ENCODE results near the gene PITPNC1.
"Not testable (repeated sequence)": the region's sequence is repeated elsewhere in the genome, so short reads cannot be mapped to it uniquely, and the experiment has no call there.

Gene PITPNC1

DNA sequence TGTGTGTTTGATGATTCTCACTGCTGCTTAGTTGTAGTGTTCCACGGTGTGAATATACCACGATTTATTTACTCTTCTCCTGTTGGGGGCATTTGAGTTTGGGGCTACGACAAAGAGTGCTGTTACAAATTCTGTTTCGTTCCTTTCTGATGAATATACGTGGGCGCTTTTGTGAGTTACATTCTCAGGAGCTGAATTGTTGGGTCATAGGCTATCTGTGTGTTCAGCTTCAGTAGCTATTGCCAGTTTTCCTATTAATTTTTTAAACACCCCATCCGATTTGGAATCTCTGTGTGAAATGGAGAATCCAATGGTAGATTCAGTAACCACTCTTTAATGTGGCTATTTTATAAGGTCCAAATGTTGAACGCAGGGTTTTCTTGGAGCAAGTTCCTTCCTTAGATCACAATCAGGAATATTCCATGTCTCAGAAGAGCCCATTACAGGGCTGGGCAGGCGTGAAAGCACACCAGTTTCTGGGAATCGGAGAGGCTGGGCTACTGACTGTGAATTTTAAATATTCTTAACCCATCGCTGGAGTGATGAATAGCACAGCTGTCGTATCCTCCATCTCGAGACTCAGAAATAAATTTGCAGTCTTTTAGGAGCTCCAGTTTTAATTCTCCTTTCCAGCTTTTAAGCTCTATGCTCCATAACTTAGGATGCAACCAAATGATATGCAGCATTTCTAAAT is 115.9 kb downstream of the PITPNC1 start:
- no peak overlapping the region for H3K27ac ChIP-seq (ENCODE audit: low read depth, low read length)
- no peaks in the 10 kb centered on the region for H3K27me3 ChIP-seq (ENCODE audit: control insufficient read depth in 1 of 2, insufficient read depth in 2 of 2, low read length in 2 of 2)
- no peaks in the 10 kb centered on the region for H3K9me3 ChIP-seq (ENCODE audit: low read length)
- H3K36me3 ChIP-seq (ENCODE audit: insufficient read depth, low read length), result no peaks in the 10 kb centered on the region
- H3K4me3 ChIP-seq (ENCODE audit: low read depth in 1 of 2, low read length in 2 of 2), result no peak overlapping the region
- H3K4me1 ChIP-seq (ENCODE audit: insufficient read depth, low read length), result peaks cover 28% of the 10 kb centered on the region
- H3K9ac ChIP-seq (ENCODE audit: low read length), result no peak overlapping the region

DNA sequence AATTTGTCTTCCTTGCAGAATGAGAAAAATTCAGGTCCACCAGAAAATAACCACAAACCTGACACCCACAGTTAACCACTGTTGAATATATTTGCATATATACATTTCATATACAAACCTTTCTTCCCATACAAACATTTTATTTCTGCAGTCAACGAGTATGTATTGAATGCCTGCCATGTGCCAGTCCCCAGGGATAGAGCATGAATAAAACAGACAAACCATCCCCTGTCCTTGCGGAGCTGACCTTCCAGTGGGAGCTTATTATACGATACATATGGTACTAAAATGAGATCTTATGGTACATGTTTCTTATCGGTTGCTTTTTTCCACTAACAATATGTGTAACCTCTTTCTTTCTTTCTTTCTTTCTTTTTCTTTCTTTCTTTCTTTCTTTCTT is 116.7 kb downstream of the PITPNC1 start:
- Histone ChIP-seq H3K36me3 (ENCODE audit: insufficient read depth, low read length) (no peaks in the 10 kb centered on the region), H3K27me3 (ENCODE audit: control insufficient read depth in 1 of 2, insufficient read depth in 2 of 2, low read length in 2 of 2) (no peaks in the 10 kb centered on the region), H3K9me3 (ENCODE audit: low read length) (no peaks in the 10 kb centered on the region), H3K4me1 (ENCODE audit: insufficient read depth, low read length) (peaks cover 20% of the 10 kb centered on the region), H3K9ac (ENCODE audit: low read length) (no peak overlapping the region), H3K27ac (ENCODE audit: low read depth, low read length) (no peak overlapping the region), H3K4me3 (ENCODE audit: low read depth in 1 of 2, low read length in 2 of 2) (no peak overlapping the region)

- H3K9ac ChIP-seq (ENCODE audit: low read length); H3K27me3 ChIP-seq (ENCODE audit: control insufficient read depth in 1 of 2, insufficient read depth in 2 of 2, low read length in 2 of 2); H3K27ac ChIP-seq (ENCODE audit: low read depth, low read length); H3K4me3 ChIP-seq (ENCODE audit: low read depth in 1 of 2, low read length in 2 of 2); H3K36me3 ChIP-seq (ENCODE audit: insufficient read depth, low read length); H3K9me3 ChIP-seq (ENCODE audit: low read length): not testable (repeated sequence)
- H3K4me1 ChIP-seq (ENCODE audit: insufficient read depth, low read length), result peaks cover 16% of the 10 kb centered on the region
These were observed 118.5 kb downstream of the PITPNC1 start for GRCh38 chr17:67495534-67495933.

DNA sequence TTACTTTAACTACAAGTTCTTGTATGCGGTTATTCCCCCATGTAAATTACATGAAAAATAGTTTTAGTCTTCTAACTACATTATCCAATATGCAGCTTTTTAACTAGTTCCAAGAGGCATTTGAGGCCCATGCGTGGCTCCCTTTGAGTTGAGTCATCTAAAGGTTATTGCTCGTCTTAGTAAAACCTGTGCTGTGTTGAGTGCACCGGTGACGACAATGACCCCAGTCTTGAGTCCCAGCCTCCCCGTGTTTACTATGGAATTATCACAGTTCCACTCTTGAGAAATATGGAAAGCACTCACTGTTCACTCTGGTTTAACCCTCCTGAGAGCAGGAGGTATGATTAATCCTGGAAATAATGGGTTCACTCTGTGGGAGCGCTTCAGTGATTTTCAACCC is 119.2 kb downstream of the PITPNC1 start:
- Histone ChIP-seq H3K4me1 (ENCODE audit: insufficient read depth, low read length) (peaks cover 12% of the 10 kb centered on the region), H3K36me3 (ENCODE audit: insufficient read depth, low read length) (no peaks in the 10 kb centered on the region), H3K4me3 (ENCODE audit: low read depth in 1 of 2, low read length in 2 of 2) (no peak overlapping the region), H3K27ac (ENCODE audit: low read depth, low read length) (no peak overlapping the region), H3K9me3 (ENCODE audit: low read length) (no peaks in the 10 kb centered on the region), H3K9ac (ENCODE audit: low read length) (no peak overlapping the region), H3K27me3 (ENCODE audit: control insufficient read depth in 1 of 2, insufficient read depth in 2 of 2, low read length in 2 of 2) (no peaks in the 10 kb centered on the region)

DNA sequence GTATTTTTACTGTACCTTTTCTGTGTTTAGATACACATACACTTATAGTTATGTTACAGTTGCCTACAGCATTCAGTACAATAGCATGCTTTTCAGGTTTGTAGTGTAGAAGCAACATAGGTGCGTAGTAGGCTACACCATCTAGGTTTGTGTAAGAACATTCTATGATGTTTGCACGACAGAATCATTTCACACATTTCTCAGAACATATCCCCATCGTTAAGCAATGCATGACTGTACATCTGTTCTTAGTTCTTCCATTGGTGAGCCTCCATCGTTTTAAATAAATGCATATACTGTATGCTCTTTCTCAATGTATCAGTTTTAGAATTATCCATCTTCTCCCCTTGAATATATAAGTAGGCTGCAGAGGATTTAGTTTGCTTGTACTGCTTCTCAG is 122.6 kb downstream of the PITPNC1 start:
- no peaks in the 10 kb centered on the region for H3K4me1 ChIP-seq (ENCODE audit: insufficient read depth, low read length)
- H3K4me3 ChIP-seq (ENCODE audit: low read depth in 1 of 2, low read length in 2 of 2), result no peak overlapping the region
- no peak overlapping the region for H3K9ac ChIP-seq (ENCODE audit: low read length)
- no peaks in the 10 kb centered on the region for H3K27me3 ChIP-seq (ENCODE audit: control insufficient read depth in 1 of 2, insufficient read depth in 2 of 2, low read length in 2 of 2)
- no peaks in the 10 kb centered on the region for H3K9me3 ChIP-seq (ENCODE audit: low read length)
- H3K36me3 ChIP-seq (ENCODE audit: insufficient read depth, low read length), result no peaks in the 10 kb centered on the region
- no peak overlapping the region for H3K27ac ChIP-seq (ENCODE audit: low read depth, low read length)

- H3K4me1 ChIP-seq (ENCODE audit: insufficient read depth, low read length), result no peaks in the 10 kb centered on the region
- H3K9me3 ChIP-seq (ENCODE audit: low read length), result no peaks in the 10 kb centered on the region
- no peaks in the 10 kb centered on the region for H3K36me3 ChIP-seq (ENCODE audit: insufficient read depth, low read length)
- no peak overlapping the region for H3K4me3 ChIP-seq (ENCODE audit: low read depth in 1 of 2, low read length in 2 of 2)
- H3K27ac ChIP-seq (ENCODE audit: low read depth, low read length), result no peak overlapping the region
- no peaks in the 10 kb centered on the region for H3K27me3 ChIP-seq (ENCODE audit: control insufficient read depth in 1 of 2, insufficient read depth in 2 of 2, low read length in 2 of 2)
- no peak overlapping the region for H3K9ac ChIP-seq (ENCODE audit: low read length)
These were observed 123.2 kb downstream of the PITPNC1 start for GRCh38 chr17:67500261-67500660.

GRCh38 chr17:67500677-67501300 is 123.7 kb downstream of the PITPNC1 start:
- no peaks in the 10 kb centered on the region for H3K27me3 ChIP-seq (ENCODE audit: control insufficient read depth in 1 of 2, insufficient read depth in 2 of 2, low read length in 2 of 2)

GRCh38 chr17:67502151-67502550 is 125.1 kb downstream of the PITPNC1 start:
- Histone ChIP-seq H3K9ac (ENCODE audit: low read length) (no peak overlapping the region), H3K36me3 (ENCODE audit: insufficient read depth, low read length) (no peaks in the 10 kb centered on the region), H3K4me3 (ENCODE audit: low read depth in 1 of 2, low read length in 2 of 2) (no peak overlapping the region), H3K4me1 (ENCODE audit: insufficient read depth, low read length) (no peaks in the 10 kb centered on the region), H3K9me3 (ENCODE audit: low read length) (no peaks in the 10 kb centered on the region), H3K27me3 (ENCODE audit: control insufficient read depth in 1 of 2, insufficient read depth in 2 of 2, low read length in 2 of 2) (no peaks in the 10 kb centered on the region), H3K27ac (ENCODE audit: low read depth, low read length) (no peak overlapping the region)

More at GRCh38 chr17:67500677-67501300, 123.7 kb downstream of the PITPNC1 start:
- no peaks in the 10 kb centered on the region for H3K4me1 ChIP-seq (ENCODE audit: insufficient read depth, low read length)
- H3K9ac ChIP-seq (ENCODE audit: low read length), result no peak overlapping the region
- H3K9me3 ChIP-seq (ENCODE audit: low read length), result no peaks in the 10 kb centered on the region
- H3K27ac ChIP-seq (ENCODE audit: low read depth, low read length), result no peak overlapping the region
- H3K4me3 ChIP-seq (ENCODE audit: low read depth in 1 of 2, low read length in 2 of 2), result no peak overlapping the region
- H3K36me3 ChIP-seq (ENCODE audit: insufficient read depth, low read length), result no peaks in the 10 kb centered on the region

- no peaks in the 10 kb centered on the region for H3K9me3 ChIP-seq (ENCODE audit: low read length)
- H3K36me3 ChIP-seq (ENCODE audit: insufficient read depth, low read length), result no peaks in the 10 kb centered on the region
- no peaks in the 10 kb centered on the region for H3K27me3 ChIP-seq (ENCODE audit: control insufficient read depth in 1 of 2, insufficient read depth in 2 of 2, low read length in 2 of 2)
- H3K9ac ChIP-seq (ENCODE audit: low read length), result no peak overlapping the region
- no peak overlapping the region for H3K27ac ChIP-seq (ENCODE audit: low read depth, low read length)
- H3K4me1 ChIP-seq (ENCODE audit: insufficient read depth, low read length), result no peaks in the 10 kb centered on the region
- H3K4me3 ChIP-seq (ENCODE audit: low read depth in 1 of 2, low read length in 2 of 2), result no peak overlapping the region
These were observed 126.1 kb downstream of the PITPNC1 start for GRCh38 chr17:67503184-67503583.

DNA sequence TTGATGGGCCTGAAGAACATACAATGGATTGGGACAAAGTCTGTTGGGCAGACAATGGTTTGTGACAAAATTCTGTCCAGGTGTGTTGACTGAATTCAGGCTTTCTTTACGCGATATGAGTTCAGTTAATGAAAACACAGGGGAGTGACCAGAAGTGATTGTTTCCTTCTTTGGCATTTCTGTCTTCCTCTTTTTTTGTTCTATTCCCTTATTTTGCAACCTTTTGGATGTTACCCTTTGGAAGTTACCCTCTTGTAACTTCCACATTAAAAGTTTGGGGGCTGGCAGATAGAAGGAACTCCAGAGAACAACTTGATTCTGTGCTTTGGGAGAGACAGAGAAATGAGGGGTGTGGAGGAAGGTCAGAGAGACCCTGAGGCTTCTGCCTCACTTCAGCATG is 126.7 kb downstream of the PITPNC1 start:
- no peaks in the 10 kb centered on the region for H3K27me3 ChIP-seq (ENCODE audit: control insufficient read depth in 1 of 2, insufficient read depth in 2 of 2, low read length in 2 of 2)
- no peaks in the 10 kb centered on the region for H3K9me3 ChIP-seq (ENCODE audit: low read length)
- H3K27ac ChIP-seq (ENCODE audit: low read depth, low read length), result no peak overlapping the region
- no peaks in the 10 kb centered on the region for H3K4me1 ChIP-seq (ENCODE audit: insufficient read depth, low read length)
- no peak overlapping the region for H3K9ac ChIP-seq (ENCODE audit: low read length)
- H3K36me3 ChIP-seq (ENCODE audit: insufficient read depth, low read length), result no peaks in the 10 kb centered on the region
- no peak overlapping the region for H3K4me3 ChIP-seq (ENCODE audit: low read depth in 1 of 2, low read length in 2 of 2)

- H3K27me3 ChIP-seq (ENCODE audit: control insufficient read depth in 1 of 2, insufficient read depth in 2 of 2, low read length in 2 of 2), result no peaks in the 10 kb centered on the region
- no peaks in the 10 kb centered on the region for H3K36me3 ChIP-seq (ENCODE audit: insufficient read depth, low read length)
- no peaks in the 10 kb centered on the region for H3K4me1 ChIP-seq (ENCODE audit: insufficient read depth, low read length)
- no peak overlapping the region for H3K27ac ChIP-seq (ENCODE audit: low read depth, low read length)
- H3K9ac ChIP-seq (ENCODE audit: low read length), result no peak overlapping the region
- H3K4me3 ChIP-seq (ENCODE audit: low read depth in 1 of 2, low read length in 2 of 2), result no peak overlapping the region
- H3K9me3 ChIP-seq (ENCODE audit: low read length), result no peaks in the 10 kb centered on the region
These were observed 127.1 kb downstream of the PITPNC1 start for GRCh38 chr17:67504182-67504581.

DNA sequence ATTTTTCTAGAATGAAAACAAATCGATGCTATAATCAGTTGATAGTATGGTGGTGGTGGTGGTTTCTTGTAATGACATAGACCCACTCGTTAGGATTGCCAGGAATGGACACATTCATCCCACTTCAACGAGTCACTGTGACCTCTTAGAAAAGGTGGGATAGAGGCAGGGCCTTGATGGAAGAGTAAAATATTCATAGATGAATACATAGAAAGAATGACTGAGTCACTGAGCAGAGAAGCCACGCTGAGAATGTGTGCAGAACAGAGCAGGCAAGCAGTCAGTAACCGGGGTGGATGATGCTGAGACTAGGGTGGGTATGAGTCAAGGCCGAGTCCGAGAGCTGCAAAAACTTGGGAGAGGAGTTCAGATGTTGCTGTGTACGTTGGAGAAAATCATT is 129.9 kb downstream of the PITPNC1 start:
- Histone ChIP-seq H3K9me3 (ENCODE audit: low read length) (no peaks in the 10 kb centered on the region), H3K4me1 (ENCODE audit: insufficient read depth, low read length) (no peaks in the 10 kb centered on the region), H3K27ac (ENCODE audit: low read depth, low read length) (no peak overlapping the region), H3K4me3 (ENCODE audit: low read depth in 1 of 2, low read length in 2 of 2) (no peak overlapping the region), H3K27me3 (ENCODE audit: control insufficient read depth in 1 of 2, insufficient read depth in 2 of 2, low read length in 2 of 2) (no peaks in the 10 kb centered on the region), H3K36me3 (ENCODE audit: insufficient read depth, low read length) (no peaks in the 10 kb centered on the region), H3K9ac (ENCODE audit: low read length) (no peak overlapping the region)

Data from muscle layer of colon (tissue), 2 donors.